T-helper 22 cell (primary cell): ENCODE measurements around the gene ST6GAL1.
A peak's percentile ranks its signal among the peaks of the same experiment; 100 is the strongest.
"Not testable (repeated sequence)": the region's sequence is repeated elsewhere in the genome, so short reads cannot be mapped to it uniquely, and the experiment has no call there.

ENCODE experiments used
- DNase-seq: peaks from one replicate; pipeline ENCODE4 v3.0.0-alpha.2; 2020; ENCODE audit warnings: low read depth

Gene ST6GAL1, protein sequence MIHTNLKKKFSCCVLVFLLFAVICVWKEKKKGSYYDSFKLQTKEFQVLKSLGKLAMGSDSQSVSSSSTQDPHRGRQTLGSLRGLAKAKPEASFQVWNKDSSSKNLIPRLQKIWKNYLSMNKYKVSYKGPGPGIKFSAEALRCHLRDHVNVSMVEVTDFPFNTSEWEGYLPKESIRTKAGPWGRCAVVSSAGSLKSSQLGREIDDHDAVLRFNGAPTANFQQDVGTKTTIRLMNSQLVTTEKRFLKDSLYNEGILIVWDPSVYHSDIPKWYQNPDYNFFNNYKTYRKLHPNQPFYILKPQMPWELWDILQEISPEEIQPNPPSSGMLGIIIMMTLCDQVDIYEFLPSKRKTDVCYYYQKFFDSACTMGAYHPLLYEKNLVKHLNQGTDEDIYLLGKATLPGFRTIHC

DNA sequence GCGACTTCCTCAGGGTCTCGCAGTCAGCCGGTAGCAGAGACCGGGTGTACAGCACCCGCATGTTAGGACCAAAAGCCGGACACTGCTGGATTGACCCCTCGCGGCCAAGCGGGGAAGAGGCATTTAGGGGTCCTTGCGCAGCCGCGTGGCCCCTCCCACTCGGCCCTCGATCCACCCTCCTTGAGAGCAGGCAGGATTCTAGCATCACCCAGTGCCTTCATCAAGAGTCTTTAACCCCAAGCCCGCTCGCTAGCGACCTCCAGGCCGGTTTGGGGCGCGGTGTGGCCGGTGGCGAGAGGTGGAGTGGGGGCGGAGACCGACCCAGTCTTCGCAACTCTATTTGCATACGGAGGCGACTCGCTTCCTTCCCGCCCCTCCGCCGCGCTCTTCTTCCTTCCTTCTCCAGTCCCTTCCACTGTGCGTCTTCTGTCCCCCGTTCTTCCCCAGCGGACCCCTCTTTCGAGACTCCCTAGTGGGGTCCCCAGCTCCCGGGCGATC is at the start of gene ST6GAL1:
Gene ST6GAL1, plus strand, starts transcription at position 384 of the 498 bp plus-strand sequence. CDS start 112,178 bp downstream, outside the sequence.
- peak; percentile 49 for DNase-seq

DNA sequence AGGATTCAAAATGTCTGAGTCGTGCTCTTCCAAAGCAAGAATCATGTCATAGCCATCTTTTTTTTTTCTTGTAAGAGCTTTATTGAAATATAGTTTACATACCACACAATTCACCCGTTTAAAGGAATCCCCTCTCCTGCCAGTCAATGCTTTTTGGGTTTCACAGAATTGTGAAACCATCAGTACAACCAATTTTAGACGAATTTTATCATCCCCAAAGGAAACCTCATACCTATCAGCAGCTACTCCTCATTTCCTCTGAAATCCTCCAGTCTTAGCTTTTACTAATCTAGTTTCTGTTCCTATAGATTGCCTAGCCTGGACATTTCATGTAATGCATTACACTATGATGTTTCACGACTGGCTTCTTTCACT is 48.2 kb upstream of the ST6GAL1 start:
- no peak for DNase-seq

DNA sequence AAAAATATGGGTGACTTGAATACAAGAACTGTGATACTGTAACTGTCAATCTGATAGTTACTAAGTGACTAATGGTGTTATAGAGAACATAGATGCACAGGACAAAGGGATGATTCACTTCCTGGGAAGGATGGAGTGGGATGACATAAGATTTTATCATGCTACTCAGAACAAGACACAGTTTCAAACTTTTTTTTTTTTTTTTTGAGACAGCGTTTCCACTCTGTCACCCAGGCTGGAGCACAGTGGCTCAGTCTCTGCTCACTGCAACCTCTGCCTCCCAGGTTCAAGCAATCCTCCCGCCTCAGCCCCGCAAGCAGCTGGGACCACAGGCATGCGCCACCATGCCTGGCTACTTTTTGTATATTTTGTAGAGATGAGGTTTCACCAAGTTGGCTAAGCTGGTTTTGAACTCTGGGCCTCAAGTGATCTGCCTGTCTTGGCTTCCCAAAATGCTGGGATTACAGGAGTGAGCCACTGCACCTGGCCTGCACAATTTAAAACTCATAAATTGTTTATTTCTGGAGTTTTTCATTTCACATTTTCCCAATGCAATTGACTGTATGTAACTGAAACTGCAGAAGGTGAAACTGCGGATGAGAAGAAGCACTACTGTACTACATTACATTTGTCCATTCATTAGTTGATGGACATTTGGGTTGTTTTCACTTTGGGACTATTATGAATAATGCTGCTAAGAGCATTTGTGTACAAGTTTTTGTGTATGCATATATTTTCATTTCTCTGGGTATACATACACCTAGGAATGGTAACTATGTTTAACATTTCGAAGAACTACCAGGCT is 47.2 kb upstream of the ST6GAL1 start:
- DNase-seq = no peak

DNA sequence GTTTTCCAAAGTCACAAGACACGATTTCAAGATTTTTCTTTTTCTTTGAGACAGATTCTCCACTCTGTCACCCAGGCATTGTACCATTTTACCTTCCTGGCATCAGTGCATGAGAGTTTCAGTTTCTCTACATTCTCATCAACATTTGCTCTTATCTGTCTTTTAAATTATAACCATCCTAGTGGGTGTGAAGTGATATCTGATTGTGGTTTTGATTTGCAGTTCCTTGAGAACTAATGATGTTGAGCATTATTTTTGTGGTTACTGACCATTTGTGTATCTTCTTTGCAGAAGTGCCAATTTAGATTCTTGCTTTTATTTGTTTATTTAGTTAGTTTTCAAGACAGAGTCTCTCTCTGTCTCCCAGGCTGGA is 46.7 kb upstream of the ST6GAL1 start:
- DNase-seq = no peak

DNA sequence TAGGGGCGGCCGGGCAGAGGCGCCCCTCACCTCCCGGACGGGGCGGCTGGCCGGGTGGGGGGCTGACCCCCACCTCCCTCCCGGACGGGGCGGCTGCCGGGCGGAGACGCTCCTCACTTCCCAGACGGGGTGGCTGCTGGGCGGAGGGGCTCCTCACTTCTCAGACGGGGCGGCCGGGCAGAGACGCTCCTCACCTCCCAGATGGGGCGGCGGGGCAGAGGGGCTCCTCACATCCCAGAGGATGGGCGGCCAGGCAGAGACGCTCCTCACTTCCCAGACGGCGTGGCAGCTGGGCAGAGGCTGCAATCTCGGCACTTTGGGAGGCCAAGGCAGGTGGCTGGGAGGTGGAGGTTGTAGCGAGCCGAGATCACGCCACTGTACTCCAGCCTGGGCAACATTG is 45.5 kb upstream of the ST6GAL1 start:
- DNase-seq = not testable (repeated sequence)

DNA sequence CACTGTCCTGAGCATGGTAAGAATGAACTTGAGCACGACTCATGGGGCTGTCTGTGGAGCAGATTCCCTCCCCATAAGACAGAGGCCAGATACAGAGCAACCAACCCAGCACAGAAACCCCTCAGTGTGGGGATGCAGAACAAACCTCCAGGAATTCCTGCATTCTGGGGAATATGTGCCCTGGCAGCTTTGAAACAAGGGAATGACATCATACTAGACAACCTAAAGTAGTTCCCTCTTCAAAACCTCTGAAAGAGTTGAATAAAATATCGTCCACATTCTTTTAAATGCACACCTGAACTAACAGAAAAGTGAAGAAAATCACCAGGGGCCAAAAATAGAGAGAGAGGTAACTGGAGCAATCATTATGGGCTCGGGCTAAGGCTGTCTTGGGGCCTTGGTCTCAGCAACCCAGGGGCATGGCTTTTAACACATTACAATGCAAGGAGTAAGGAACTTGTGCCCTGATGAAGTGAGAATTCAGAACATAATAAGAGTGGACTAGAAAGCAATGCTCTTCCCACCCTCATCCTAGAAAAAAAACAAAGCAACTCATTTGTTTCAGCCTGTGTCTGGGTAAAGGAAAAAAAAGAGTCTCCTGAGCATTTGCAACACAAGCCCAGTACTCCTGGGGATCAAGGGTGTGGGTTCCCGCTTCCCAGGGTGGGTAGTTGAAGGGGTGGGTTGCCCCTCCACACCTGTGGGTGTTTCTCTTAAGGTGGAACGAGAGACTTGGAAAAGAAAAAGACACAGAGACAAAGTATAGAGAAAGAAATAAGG is 43.9 kb upstream of the ST6GAL1 start:
- no peak for DNase-seq

DNA sequence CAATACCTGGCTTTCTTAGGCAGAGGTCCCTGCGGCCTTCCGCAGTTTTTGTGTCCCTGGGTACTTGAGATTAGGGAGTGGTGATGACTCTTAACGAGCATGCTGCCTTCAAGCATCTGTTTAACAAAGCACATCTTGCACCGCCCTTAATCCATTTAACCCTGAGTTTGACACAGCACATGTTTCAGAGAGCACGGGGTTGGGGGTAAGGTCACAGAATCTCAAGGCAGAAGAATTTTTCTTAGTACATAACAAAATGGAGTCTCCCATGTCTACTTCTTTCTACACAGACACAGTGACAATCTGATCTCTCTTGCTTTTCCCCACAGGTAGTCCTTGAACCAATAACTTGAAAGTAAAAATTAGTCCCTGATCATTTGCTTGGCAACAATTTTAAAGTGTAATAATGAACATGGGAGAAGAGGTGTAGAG is 42.8 kb upstream of the ST6GAL1 start:
- DNase-seq = not testable (repeated sequence)

DNA sequence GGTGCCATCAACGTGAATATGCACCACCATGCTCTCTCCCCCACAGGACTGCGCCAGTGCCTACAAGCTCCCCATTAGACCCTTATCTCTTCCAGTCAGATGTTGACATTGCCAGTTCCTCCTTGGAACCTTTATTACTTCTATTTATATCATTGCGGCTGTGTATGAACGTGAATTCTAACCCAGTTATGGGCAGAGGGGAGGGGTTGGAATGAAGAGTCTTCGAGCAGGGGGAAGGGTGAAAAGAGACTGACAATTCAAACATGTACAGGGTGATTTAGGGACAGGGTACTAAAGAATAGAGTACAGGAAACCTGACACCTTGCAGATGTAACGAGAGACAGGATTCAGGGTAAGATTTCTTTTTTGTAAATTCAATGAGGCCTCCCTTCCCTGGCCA is 41.8 kb upstream of the ST6GAL1 start:
- no peak for DNase-seq

DNA sequence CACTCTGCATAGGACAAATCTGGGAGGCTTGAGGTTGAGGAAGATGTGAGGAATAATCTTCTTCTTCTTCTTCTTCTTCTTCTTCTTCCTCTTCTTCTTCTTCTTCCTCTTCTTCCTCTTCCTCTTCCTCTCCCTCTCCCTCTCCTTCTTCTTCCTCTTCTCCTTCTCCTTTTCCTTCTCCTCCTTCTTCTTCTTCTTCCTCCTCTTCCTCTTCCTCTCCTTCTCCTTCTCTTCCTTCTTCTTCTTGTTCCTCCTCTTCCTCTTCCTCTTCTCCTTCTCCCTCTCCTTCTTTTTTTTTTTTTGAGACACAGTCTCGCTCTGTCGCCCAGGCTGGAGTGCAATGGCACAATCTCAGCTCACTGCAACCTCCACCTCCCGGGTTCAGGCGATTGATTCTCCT is 40.6 kb upstream of the ST6GAL1 start:
- DNase-seq = not testable (repeated sequence)

DNA sequence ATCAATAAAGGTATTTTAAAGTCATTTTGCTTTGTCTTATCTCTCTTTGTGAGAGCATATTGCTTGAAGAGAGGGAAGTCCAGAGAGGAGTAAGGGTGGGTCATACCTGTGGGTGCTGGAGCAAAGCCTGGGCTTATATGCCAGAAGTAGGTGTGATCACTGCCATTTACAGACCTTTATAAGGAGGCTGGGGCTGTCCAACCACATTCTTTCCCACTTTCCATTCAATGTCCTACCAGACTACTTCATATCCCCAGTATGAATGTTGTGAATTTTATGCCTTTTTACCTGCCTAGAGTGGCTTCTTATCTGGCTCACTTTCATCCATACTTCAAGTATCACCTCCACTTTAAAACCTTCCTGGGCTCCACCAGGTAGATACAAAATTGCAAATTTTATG is 39.4 kb upstream of the ST6GAL1 start:
- no peak for DNase-seq

DNA sequence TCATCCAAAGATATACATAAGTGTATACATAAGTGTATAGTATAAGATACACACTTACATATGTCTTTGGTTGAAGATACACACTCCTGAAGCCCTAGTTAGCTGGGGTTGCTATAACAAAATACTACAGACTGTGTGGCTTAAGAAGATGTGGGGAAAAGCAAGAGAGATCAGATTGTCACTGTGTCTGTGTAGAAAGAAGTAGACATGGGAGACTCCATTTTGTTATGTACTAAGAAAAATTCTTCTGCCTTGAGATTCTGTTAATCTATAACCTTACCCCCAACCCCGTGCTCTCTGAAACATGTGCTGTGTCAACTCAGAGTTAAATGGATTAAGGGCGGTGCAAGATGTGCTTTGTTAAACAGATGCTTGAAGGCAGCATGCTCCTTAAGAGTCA is 37.3 kb upstream of the ST6GAL1 start:
- not testable (repeated sequence) for DNase-seq

DNA sequence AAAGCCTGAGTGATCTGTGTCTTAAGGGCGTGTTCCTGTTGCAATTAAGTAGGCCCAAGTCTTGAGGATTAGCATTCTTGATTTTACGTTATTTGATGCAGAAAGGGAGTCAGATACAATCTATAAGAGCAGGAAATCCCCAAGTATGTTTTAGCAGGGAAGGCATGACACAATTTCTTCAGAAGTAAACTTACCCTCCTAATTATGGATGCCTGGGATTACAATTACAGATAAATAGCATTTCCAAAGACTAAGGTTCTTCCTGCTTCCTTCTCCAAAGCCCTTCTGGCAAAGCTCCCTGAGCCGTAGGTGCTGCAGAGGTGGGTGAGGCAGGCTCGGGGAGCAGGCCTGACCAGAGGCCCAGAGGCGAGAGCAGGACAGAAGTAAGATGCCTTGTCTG is 34.9 kb upstream of the ST6GAL1 start:
- no peak for DNase-seq

DNA sequence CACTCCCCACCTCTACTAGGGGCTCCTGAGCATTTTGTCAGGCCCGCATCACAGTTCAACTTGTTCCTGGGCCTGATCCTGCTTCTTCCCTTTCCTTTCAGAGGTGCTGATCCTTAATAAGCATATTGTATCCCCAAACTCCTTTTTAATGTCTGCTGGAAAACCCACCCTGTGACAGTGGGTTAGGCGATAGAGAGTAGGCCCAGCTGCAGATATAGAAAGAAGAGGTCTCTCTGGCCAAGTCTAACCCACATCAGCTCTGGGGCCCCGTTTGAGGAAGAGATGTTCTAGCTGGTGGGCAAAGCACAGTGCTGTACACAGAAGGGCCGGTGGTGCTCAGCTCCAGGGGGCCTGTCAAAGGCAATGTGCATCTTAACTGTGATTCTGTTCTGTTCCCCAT is 34.3 kb upstream of the ST6GAL1 start:
- DNase-seq = no peak

DNA sequence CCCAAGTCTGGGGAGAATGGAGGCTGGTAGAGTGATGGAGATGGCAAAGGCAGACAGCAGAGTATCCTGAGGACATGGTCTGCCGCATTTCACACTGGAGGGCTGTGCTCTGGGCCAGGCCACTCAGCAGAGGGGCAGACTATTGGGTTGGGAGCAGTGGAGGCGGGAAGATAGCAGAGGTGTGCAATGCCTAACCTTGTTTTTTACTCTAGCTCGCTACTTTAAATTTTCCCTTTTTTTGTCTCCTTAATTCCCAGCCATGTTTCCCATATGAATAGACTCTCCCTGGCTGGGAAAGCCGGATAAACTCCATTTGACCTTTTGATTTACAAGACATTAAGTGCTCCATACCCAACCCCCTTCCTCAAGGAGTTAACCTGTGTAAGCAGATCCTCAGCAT is 33.5 kb upstream of the ST6GAL1 start:
- DNase-seq = no peak

DNA sequence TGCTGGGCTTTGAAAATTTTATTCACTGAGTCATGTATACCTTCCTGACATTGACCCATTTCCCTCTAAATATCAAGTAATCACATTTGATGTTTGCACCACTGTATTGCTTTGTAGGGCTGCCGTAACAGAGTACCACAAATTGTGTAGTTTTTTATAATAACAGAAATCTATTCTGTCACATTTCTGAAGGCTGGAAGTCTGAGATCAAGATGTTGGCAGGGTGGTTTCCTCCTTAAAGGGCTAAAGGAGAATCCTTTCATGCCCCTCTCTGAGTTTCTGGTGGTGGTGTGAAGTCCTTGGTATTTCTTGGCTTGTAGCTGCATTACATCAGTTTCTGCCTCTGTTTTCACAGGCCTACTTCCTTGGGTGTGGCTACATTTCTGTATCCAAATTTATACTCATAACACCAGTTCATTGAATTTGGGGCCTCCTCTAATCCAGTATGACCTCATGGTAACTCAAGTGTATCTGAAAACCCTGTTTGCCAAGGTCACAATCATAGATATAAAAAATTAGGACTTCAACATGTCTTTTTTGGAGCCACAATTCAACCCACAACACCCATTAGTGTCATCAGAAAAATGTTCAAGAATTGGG is 29.1 kb upstream of the ST6GAL1 start:
- DNase-seq = no peak

DNA sequence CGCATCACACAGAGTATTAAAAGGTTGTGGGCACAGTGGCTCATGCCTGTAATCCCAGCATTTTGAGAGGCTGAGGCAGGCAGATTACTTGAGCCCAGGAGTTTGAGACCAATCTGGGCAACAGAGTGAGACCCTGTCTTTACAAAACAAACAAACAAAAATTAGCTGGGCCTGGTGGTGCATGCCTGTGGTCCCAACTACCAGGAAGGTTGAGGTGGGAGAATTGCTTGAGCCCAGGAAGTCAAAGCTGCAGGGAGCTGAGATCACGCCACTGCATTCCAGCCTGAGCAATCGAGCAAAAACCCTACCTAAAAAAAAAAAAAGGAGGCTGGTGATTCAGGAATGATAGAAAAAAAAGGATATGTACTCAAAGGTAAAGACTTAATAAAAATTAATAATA is 28.2 kb upstream of the ST6GAL1 start:
- no peak for DNase-seq

DNA sequence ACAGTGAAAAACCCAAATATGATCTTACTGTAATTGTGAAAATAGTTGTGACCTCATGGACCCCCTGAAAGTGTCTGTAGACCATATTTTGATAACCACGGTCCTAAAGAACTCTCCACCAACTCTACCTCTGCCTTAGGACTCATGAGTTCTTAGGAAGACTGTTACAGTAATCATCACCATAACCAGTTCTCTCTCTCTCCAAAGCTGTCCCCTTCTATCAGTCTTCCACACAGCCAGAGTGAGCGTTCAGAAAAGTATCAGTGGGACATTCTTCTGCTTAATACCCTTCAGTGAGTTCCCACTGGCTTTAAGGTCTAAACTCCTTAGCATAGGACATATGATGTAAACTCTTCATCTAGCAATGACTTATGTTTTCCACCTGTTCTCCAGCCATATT is 27.6 kb upstream of the ST6GAL1 start:
- DNase-seq = no peak

DNA sequence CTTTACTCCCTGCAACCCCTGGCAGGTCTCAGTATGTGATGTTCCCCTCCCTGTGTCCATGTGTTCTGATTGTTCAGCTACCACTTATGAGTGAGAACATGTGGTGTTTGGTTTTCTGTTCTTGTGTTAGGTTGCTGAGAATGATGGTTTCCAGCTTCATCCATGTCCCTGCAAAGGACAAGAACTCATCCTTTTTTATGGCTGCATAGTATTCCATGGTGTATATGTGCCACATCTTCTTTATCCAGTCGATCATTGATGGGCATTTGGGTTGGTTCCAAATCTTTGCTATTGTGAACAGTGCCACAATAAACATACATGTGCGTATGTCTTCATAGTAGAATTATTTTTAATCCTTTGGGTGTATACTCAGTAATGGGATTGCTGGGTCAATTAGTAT is 26.6 kb upstream of the ST6GAL1 start:
- not testable (repeated sequence) for DNase-seq

DNA sequence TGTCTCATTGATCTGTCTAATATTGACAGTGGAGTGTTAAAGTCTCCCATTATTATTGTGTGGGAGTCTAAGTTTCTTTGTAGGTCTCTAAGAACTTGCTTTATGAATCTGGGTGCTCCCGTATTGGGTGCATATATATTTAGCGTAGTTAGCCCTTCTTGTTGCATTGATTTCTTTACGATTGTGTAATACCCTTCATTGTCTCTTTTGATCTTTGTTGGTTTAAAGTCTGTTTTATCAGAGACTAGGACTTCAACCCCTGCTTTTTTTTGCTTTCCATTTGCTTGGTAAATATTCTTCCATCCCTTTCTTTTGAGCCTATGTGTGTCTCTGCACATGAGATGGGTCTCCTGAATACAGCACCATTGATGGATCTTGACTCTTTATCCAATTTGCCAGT is 23.3 kb upstream of the ST6GAL1 start:
- DNase-seq = not testable (repeated sequence)

DNA sequence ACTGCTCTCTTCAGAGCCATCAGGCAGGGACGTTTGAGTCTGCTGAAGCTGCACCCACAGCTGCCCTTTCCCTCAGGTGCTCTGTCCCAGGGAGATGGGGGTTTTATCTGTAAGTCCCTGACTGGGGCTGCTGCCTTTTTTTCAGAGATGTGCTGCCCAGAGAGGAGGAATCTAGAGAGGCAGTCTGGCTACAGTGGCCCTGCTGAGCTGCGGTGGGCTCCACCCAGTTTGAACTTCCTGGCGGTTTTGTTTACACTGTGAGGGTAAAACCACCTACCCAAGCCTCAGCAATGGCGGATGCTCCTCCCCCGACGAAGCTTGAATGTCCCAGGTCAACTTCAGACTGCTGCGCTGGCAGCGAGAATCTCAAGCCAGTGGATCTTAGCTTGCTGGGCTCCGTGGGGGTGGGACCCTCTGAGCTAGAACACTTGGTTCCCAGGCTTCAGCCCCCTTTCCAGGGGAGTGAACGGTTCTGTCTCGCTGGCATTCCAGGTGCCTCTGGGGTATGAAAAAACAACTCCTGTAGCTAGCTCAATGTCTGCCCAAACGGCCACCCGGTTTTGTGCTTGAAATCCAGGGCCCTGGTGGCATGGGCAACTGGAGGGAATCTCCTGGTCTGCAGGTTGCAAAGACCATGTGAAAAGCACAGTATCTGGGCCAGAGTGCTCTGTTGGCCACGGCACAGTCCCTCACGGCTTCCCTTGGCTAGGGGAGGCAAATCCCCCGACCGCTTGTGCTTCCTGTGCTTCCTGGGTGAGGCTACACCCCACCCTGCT is 21.1 kb upstream of the ST6GAL1 start:
- DNase-seq = peak; percentile 60
